ENCODE results near the gene PTPRG. TPM values are rescaled to one million over a fixed set of nuclear protein-coding genes. Genes with fewer than 3 reads are reported as not detected.

PTPRG gene
- total RNA-seq, 1 experiment from 2014 or later = 69.3 TPM

DNA sequence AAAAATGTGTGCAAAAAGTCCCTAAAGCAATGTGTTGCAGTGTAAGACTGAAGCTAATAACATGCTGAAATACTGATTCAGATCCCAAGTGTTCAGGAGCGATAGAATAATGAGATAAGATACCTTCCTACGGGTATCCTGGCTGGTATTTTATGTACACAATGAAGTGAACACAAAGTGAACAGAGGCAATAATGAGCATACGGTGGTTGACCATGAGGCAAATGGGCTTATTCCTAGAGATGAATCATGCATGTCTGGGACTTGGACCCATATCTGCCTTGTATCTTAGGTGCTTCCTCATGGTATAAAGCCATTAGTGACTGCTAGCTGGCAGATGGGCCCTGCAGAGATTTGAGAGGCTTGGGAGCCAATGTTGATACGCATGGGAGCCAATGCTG is 21.5 kb downstream of the PTPRG start:
- peaks cover 13% of the 10 kb centered on the region for H3K79me1 ChIP-seq (ENCODE audit: insufficient read depth, low read depth, low read length, poor library complexity, severe bottlenecking)
- no peak overlapping the region for H3K14ac ChIP-seq (ENCODE audit: insufficient read depth, low read length)
- no peaks in the 10 kb centered on the region for H3K23me2 ChIP-seq (ENCODE audit: insufficient read length, low read depth, low read length, poor library complexity, severe bottlenecking)
- no peak overlapping the region for H4K8ac ChIP-seq (replicated peaks; ENCODE audit: insufficient read length, low read depth, low read length)
- no peak overlapping the region for H3K4me2 ChIP-seq (ENCODE audit: insufficient read depth, insufficient read length, low read length)
- no peak overlapping the region for H2BK5ac ChIP-seq (ENCODE audit: insufficient read length, low read length)
- peaks cover 70% of the 10 kb centered on the region for H3K79me2 ChIP-seq (ENCODE audit: insufficient read depth, low read length)
- H4K5ac ChIP-seq (ENCODE audit: insufficient read length, low read depth, low read length) = no peak overlapping the region
- H3K9ac ChIP-seq (ENCODE audit: extremely low read depth, insufficient read length, low read length) = no peak overlapping the region
- no peak overlapping the region for H3K23ac ChIP-seq (ENCODE audit: insufficient read length, low read depth, low read length)
- H3K56ac ChIP-seq (ENCODE audit: insufficient read length, low read depth, low read length) = no peak overlapping the region
- no peak overlapping the region for H3T11ph ChIP-seq (ENCODE audit: low read length)
- H2BK15ac ChIP-seq (ENCODE audit: low read depth, low read length) = no peak overlapping the region
- H3K4me1 ChIP-seq (ENCODE audit: insufficient read depth, low read length) = peaks cover 15% of the 10 kb centered on the region; the same call in 1 of the 2 replicates
- no peak overlapping the region for H2BK12ac ChIP-seq (ENCODE audit: insufficient read length, low read depth, low read length)
- peaks cover 8 to 30% (median 15%) of the 10 kb centered on the region in 3 experiments; a peak in 5 of 7 replicates for H3K36me3 Mint-ChIP-seq (ENCODE audit: insufficient read depth in 1 of 3, low read depth in 3 of 3)
- no peak overlapping the region for H2BK120ac ChIP-seq (ENCODE audit: low read depth, low read length, poor library complexity, severe bottlenecking)
- TF ChIP-seq, protein P1, sequence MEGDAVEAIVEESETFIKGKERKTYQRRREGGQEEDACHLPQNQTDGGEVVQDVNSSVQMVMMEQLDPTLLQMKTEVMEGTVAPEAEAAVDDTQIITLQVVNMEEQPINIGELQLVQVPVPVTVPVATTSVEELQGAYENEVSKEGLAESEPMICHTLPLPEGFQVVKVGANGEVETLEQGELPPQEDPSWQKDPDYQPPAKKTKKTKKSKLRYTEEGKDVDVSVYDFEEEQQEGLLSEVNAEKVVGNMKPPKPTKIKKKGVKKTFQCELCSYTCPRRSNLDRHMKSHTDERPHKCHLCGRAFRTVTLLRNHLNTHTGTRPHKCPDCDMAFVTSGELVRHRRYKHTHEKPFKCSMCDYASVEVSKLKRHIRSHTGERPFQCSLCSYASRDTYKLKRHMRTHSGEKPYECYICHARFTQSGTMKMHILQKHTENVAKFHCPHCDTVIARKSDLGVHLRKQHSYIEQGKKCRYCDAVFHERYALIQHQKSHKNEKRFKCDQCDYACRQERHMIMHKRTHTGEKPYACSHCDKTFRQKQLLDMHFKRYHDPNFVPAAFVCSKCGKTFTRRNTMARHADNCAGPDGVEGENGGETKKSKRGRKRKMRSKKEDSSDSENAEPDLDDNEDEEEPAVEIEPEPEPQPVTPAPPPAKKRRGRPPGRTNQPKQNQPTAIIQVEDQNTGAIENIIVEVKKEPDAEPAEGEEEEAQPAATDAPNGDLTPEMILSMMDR (conservative IDR thresholded peaks at IDR 0.05) = no peak
- no peaks in the 10 kb centered on the region for H3K27me3 ChIP-seq (ENCODE audit: insufficient read depth, low read length)
- no peak overlapping the region for H3K18ac ChIP-seq (ENCODE audit: insufficient read length, low read depth, low read length)
- no peak for DNase-seq
- no peak overlapping the region for H3K4me3 Mint-ChIP-seq
- no peak overlapping the region for H4K91ac ChIP-seq (ENCODE audit: insufficient read length, low read depth, low read length)
- H2AK5ac ChIP-seq (ENCODE audit: insufficient read length, low read length) = no peak overlapping the region
- no peak overlapping the region for H2BK20ac ChIP-seq (ENCODE audit: low read depth, low read length, poor library complexity, severe bottlenecking)
- no CpG with 5 or more reads among the region's 4 CpGs for WGBS (ENCODE audit: extremely low coverage, insufficient read length, low lambda C conversion rate)
- no peak overlapping the region for H3K27ac Mint-ChIP-seq
- no peaks in the 10 kb centered on the region for H3K27me3 Mint-ChIP-seq (ENCODE audit: low read depth)
- peaks cover 44 to 59% of the 10 kb centered on the region in 2 experiments for H3K4me1 Mint-ChIP-seq
- H4K20me1 ChIP-seq (ENCODE audit: control insufficient read depth, insufficient read depth, insufficient read length) = no peaks in the 10 kb centered on the region
- H3K9me3 ChIP-seq (ENCODE audit: control insufficient read depth, low read depth, low read length) = no peaks in the 10 kb centered on the region
- H3K27ac ChIP-seq (ENCODE audit: insufficient read length, low read depth, low read length) = no peak overlapping the region
- no peaks in the 10 kb centered on the region for H3K9me3 Mint-ChIP-seq
- H3K4ac ChIP-seq (ENCODE audit: low read depth, low read length) = no peak overlapping the region
- H2AFZ ChIP-seq (ENCODE audit: low read length) = no peak overlapping the region
